Measurements from ENCODE around the gene TAC3.
"Not testable (repeated sequence)": the region's sequence is repeated elsewhere in the genome, so short reads cannot be mapped to it uniquely, and the experiment has no call there.

The TAC3 gene

GRCh38 chr12:57016348-57016747 lies at the start of gene TAC3:
Gene TAC3, minus strand, starts transcription at chr12:57016529. Its CDS starts 732 bp downstream, at chr12:57015797.
- DNase-seq: no peak

GRCh38 chr12:57063991-57064685 lies 47.8 kb upstream of the TAC3 start:
- no peak for DNase-seq

- DNase-seq: no peak
These were observed 42.1 kb upstream of the TAC3 start for GRCh38 chr12:57058454-57058853.

- DNase-seq: no peak
These were observed 40.9 kb upstream of the TAC3 start for GRCh38 chr12:57057067-57057751.

- DNase-seq: no peak
These were observed 39.5 kb upstream of the TAC3 start for GRCh38 chr12:57055824-57056223.

- not testable (repeated sequence) for DNase-seq
These were observed 37.6 kb upstream of the TAC3 start for GRCh38 chr12:57053901-57054300.

GRCh38 chr12:57053146-57053545 lies 36.8 kb upstream of the TAC3 start:
- DNase-seq: not testable (repeated sequence)

- no peak for DNase-seq
These were observed 34.7 kb upstream of the TAC3 start for GRCh38 chr12:57051011-57051410.

- DNase-seq: no peak
These were observed 33.6 kb upstream of the TAC3 start, which contains the start of gene MYO1A for GRCh38 chr12:57049890-57050289. Gene MYO1A, minus strand, starts transcription at chr12:57050129. Its CDS starts 1,806 bp downstream, at chr12:57048323.

- DNase-seq: no peak
These were observed 32.8 kb upstream of the TAC3 start for GRCh38 chr12:57049119-57049446.

- DNase-seq: no peak
These were observed 32.2 kb upstream of the TAC3 start for GRCh38 chr12:57048423-57049118.

- no peak for DNase-seq
These were observed 31.7 kb upstream of the TAC3 start for GRCh38 chr12:57047981-57048380.

- DNase-seq: no peak
These were observed 30.9 kb upstream of the TAC3 start for GRCh38 chr12:57046947-57047890.

- no peak for DNase-seq
These were observed 29.9 kb upstream of the TAC3 start for GRCh38 chr12:57046086-57046791.

- DNase-seq: no peak
These were observed 28.6 kb upstream of the TAC3 start for GRCh38 chr12:57044889-57045288.

GRCh38 chr12:57044468-57044867 lies 28.1 kb upstream of the TAC3 start:
- no peak for DNase-seq

- DNase-seq: no peak
These were observed 26.4 kb upstream of the TAC3 start for GRCh38 chr12:57042695-57043094.

- no peak for DNase-seq
These were observed 24.4 kb upstream of the TAC3 start for GRCh38 chr12:57040750-57041149.

- no peak for DNase-seq
These were observed 23.9 kb upstream of the TAC3 start for GRCh38 chr12:57040211-57040610.

GRCh38 chr12:57039016-57039798 lies 22.9 kb upstream of the TAC3 start:
- DNase-seq: no peak

GRCh38 chr12:57037264-57037663 lies 20.9 kb upstream of the TAC3 start:
- DNase-seq: no peak
